ENCODE measurements around the gene MATCAP1. TPM values are rescaled to one million over a fixed set of nuclear protein-coding genes. Genes with fewer than 3 reads are reported as not detected.

MATCAP1 gene
- polyA plus RNA-seq, 1 donor from 2014 or later = 323 TPM

DNA sequence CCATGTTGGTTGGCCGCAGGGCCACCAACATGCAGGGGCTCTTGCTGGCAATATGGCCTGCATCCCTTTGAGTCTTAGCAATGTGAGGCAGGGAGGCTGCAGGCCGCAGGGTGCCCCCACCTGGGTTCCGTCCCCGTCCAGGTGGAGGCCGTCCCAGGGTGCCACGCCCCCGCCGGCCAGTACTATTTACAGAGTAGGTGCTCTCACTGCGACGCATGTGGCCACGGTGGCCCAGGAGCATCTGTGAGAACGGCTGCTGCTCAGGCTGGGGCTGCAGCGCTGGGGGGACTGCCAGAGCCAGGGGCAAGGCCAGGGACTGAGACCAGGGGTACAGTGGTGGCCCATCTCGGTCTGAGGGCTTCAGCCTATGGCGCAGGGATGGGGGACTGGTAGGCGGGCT is 3.6 kb downstream of the MATCAP1 start (continued):
- TF ChIP-seq, protein P1, sequence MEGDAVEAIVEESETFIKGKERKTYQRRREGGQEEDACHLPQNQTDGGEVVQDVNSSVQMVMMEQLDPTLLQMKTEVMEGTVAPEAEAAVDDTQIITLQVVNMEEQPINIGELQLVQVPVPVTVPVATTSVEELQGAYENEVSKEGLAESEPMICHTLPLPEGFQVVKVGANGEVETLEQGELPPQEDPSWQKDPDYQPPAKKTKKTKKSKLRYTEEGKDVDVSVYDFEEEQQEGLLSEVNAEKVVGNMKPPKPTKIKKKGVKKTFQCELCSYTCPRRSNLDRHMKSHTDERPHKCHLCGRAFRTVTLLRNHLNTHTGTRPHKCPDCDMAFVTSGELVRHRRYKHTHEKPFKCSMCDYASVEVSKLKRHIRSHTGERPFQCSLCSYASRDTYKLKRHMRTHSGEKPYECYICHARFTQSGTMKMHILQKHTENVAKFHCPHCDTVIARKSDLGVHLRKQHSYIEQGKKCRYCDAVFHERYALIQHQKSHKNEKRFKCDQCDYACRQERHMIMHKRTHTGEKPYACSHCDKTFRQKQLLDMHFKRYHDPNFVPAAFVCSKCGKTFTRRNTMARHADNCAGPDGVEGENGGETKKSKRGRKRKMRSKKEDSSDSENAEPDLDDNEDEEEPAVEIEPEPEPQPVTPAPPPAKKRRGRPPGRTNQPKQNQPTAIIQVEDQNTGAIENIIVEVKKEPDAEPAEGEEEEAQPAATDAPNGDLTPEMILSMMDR (IDR thresholded peaks at IDR 0.05; ENCODE audit: poor library complexity, severe bottlenecking) = no peak
- no peak for TF ChIP-seq POLR2AphosphoS5 (IDR thresholded peaks at IDR 0.05)

DNA sequence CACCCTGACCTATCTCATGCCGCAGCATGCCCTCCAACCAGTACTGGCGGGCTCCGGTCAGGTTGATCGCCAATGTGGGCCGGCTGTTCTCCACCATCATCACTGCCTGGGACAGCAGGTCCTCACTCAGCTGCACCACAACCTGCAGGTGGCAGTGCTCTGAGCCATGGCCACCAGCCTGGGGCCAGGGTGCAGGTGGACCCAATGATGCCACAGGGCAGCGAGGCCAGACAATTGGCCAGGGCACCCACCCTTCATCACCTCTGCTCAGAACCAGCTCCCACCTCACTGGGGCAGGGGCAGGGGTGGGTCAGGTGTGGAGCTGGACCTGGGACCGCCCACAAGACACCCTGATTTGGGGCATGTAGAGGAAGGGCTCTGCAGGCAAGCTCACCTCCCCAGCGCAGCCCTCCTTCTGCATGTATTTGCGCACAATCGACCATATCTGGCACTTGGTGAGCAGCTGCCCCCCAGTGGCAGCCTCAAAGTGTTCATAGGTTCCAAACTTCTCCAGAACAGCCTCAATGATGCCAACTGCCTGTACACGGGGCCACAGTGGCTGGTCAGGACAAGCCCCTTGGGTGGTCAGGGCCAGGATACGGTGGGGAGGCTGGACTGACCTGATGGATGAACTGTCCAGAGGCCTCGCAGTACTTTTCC is 4.2 kb downstream of the MATCAP1 start:
- TF ChIP-seq EZH2 (IDR thresholded peaks at IDR 0.05; ENCODE audit: borderline replicate concordance, insufficient read depth, low read length, poor library complexity, severe bottlenecking) (no peak), SMC3 (conservative IDR thresholded peaks at IDR 0.05; ENCODE audit: poor library complexity) (no peak), MXI1 (conservative IDR thresholded peaks at IDR 0.05; ENCODE audit: poor library complexity, severe bottlenecking) (no peak), RAD21 (conservative IDR thresholded peaks at IDR 0.05) (no peak), EP300 (conservative IDR thresholded peaks at IDR 0.05; ENCODE audit: poor library complexity, severe bottlenecking) (no peak), POLR2AphosphoS5 (IDR thresholded peaks at IDR 0.05) (no peak), TAF1 (IDR thresholded peaks at IDR 0.05; ENCODE audit: low read depth) (no peak)
- TF ChIP-seq, protein P1 (IDR thresholded peaks at IDR 0.05; ENCODE audit: poor library complexity, severe bottlenecking) = no peak
- TF ChIP-seq, protein P2, sequence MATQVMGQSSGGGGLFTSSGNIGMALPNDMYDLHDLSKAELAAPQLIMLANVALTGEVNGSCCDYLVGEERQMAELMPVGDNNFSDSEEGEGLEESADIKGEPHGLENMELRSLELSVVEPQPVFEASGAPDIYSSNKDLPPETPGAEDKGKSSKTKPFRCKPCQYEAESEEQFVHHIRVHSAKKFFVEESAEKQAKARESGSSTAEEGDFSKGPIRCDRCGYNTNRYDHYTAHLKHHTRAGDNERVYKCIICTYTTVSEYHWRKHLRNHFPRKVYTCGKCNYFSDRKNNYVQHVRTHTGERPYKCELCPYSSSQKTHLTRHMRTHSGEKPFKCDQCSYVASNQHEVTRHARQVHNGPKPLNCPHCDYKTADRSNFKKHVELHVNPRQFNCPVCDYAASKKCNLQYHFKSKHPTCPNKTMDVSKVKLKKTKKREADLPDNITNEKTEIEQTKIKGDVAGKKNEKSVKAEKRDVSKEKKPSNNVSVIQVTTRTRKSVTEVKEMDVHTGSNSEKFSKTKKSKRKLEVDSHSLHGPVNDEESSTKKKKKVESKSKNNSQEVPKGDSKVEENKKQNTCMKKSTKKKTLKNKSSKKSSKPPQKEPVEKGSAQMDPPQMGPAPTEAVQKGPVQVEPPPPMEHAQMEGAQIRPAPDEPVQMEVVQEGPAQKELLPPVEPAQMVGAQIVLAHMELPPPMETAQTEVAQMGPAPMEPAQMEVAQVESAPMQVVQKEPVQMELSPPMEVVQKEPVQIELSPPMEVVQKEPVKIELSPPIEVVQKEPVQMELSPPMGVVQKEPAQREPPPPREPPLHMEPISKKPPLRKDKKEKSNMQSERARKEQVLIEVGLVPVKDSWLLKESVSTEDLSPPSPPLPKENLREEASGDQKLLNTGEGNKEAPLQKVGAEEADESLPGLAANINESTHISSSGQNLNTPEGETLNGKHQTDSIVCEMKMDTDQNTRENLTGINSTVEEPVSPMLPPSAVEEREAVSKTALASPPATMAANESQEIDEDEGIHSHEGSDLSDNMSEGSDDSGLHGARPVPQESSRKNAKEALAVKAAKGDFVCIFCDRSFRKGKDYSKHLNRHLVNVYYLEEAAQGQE (IDR thresholded peaks at IDR 0.05; ENCODE audit: borderline replicate concordance) = no peak
- no peaks in the 10 kb centered on the region for H3K36me3 ChIP-seq (ENCODE audit: insufficient read depth, low read length)
- no peak overlapping the region for H3K9ac ChIP-seq (ENCODE audit: low read length)
- no peaks in the 10 kb centered on the region for H3K9me3 ChIP-seq (ENCODE audit: low read length)
- no peaks in the 10 kb centered on the region for H3F3A ChIP-seq (ENCODE audit: insufficient read depth, low read length, poor library complexity, severe bottlenecking)
- no peak overlapping the region for H2AFZ ChIP-seq (ENCODE audit: low read depth, low read length)
- peaks cover 24% of the 10 kb centered on the region for H3K79me2 ChIP-seq (replicated peaks; ENCODE audit: insufficient read depth, low read length)
- H3K4me3 ChIP-seq (ENCODE audit: low read length) = peak overlapping the region; percentile 59
- peaks cover 16% of the 10 kb centered on the region for H4K20me1 ChIP-seq (ENCODE audit: insufficient read depth)
- H3K27ac ChIP-seq (ENCODE audit: low read length) = no peak overlapping the region
- no peak overlapping the region for H3K4me2 ChIP-seq (ENCODE audit: low read length)
- H3K27me3 ChIP-seq (ENCODE audit: insufficient read depth, low read depth, low read length) = peaks cover 33% of the 10 kb centered on the region
- H3K9me2 ChIP-seq (ENCODE audit: insufficient read depth, low read length) = no peaks in the 10 kb centered on the region
